ENCODE results near the gene TCFL5. TPM values are rescaled to one million over a fixed set of nuclear protein-coding genes. Genes with fewer than 3 reads are reported as not detected.

The TCFL5 gene
- total and polyA plus RNA-seq, 3 donors from 2014 or later: 66.4 to 184 (median 85.3) TPM

DNA sequence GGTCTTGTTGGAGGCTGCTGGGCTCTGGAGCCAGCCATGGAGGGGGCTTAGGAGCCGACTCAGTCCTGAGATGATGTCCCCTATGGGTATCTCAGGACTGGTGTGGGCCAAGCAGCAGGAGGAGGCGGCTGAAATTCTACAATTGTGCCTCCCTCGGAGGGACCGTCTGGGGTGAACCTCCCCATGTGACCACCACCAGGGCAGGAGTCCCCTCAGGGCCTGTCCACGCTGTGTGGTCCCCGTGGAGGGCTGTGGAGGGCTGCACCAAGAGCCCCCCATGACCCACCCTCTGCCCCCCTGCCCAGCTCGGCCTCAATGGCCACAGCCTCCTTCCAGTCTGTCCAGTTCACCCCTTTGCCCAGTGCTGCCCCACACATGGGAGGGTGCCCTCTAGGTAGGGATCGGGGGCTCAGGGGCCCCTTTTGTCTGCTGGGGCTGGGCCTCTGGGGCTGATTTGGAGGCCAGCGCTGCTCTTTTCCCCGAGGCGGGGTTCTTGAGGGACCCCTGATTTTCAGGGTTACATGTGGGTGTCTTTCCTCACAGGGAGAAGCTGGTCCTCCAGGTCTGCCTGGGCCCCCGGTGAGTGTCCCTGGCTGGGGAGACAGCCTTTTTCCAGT is 43.5 kb downstream of the TCFL5 start:
- intact Hi-C loops (cut with DNase I; ENCODE audit: low total_unique reads): loop anchor here (10.0 kb wide), 1 partner anchor 153 kb away; no protein-coding TSS in a partner anchor
- no peak for DNase-seq
- TF ChIP-seq, protein P1, sequence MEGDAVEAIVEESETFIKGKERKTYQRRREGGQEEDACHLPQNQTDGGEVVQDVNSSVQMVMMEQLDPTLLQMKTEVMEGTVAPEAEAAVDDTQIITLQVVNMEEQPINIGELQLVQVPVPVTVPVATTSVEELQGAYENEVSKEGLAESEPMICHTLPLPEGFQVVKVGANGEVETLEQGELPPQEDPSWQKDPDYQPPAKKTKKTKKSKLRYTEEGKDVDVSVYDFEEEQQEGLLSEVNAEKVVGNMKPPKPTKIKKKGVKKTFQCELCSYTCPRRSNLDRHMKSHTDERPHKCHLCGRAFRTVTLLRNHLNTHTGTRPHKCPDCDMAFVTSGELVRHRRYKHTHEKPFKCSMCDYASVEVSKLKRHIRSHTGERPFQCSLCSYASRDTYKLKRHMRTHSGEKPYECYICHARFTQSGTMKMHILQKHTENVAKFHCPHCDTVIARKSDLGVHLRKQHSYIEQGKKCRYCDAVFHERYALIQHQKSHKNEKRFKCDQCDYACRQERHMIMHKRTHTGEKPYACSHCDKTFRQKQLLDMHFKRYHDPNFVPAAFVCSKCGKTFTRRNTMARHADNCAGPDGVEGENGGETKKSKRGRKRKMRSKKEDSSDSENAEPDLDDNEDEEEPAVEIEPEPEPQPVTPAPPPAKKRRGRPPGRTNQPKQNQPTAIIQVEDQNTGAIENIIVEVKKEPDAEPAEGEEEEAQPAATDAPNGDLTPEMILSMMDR (IDR thresholded peaks at IDR 0.05): no peak
- TF ChIP-seq POLR2A (IDR thresholded peaks at IDR 0.05): no peak
- no peak overlapping the region for H3K27ac ChIP-seq
- H3K4me1 ChIP-seq: peaks cover 34% of the 10 kb centered on the region
- H3K9me3 ChIP-seq: no peaks in the 10 kb centered on the region
- no peak overlapping the region for H3K4me3 ChIP-seq
- H3K27me3 ChIP-seq: no peaks in the 10 kb centered on the region
- H3K36me3 ChIP-seq (ENCODE audit: low read depth, missing control alignments): no peaks in the 10 kb centered on the region
- 68 to 70% methylated on average over 5 to 12 of the region's 12 CpGs for WGBS, 2 donors

DNA sequence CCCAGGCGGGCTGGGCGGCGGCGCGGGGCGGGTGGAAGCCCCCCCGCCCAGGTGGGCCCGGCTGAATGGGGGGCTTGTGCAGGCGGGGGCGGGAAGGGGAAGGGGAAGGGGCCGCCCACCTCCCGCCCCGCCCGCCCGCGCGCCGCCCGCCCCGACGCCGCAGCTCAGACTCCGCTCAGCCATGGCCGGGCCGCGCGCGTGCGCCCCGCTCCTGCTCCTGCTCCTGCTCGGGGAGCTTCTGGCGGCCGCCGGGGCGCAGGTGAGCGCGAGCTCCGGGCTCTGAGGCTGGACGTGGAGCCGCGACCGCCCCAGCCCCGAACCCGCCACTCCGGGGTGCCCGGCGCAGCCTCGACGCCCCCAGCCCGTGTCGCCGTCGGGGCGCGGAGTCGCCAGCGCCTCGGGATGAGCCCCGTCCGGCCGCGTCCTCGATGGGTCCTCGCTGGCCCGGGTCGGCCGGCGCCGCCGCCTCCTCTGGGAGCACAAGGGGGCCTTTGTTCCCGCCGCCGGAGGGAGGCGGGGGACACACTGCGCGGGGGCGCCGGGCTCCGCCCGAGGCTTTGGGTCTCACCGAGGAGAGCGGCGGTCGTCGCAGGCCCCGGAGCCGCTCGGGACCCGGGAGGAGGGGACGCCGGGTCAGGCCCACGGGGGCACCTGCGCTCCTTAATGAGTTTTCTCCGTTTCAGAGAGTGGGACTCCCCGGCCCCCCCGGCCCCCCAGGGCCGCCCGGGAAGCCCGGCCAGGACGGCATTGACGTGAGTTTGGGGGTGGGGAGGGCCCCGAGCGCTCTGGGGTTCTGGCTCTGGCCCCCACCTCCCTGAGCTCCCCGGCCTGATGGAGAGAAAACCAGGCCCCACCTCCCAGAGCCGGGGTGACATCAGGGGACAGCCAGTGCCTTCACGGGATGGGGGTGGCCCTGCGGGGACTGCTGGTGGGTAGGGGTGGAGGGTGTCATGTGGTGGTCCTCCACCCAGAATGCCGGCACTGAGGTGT is 44.4 kb downstream of the TCFL5 start, which contains the start of gene COL9A3:
Gene COL9A3 (plus strand): TSS at position 167 of the 990 bp plus-strand sequence. CDS start 15 bp downstream, at position 182.
- Histone ChIP-seq H3K4me1 (peaks cover 34% of the 10 kb centered on the region), H3K27me3 (no peaks in the 10 kb centered on the region), H3K9me3 (no peaks in the 10 kb centered on the region), H3K27ac (no peak within 1 kb of the TSS), H3K4me3 (peak within 1 kb of the TSS; percentile 36 to 40), H3K36me3 (ENCODE audit: low read depth, missing control alignments) (no peaks in the 10 kb centered on the region)
- intact Hi-C loops (cut with DNase I; ENCODE audit: low total_unique reads): loop anchor here (10.0 kb wide), 1 partner anchor 152 kb away; no protein-coding TSS in a partner anchor
- TF ChIP-seq POLR2A (IDR thresholded peaks at IDR 0.05): no peak
- TF ChIP-seq, protein P1 (IDR thresholded peaks at IDR 0.05): no peak
- DNase-seq: no peak
- 13 to 36% methylated on average over 5 to 56 of the region's 108 CpGs for WGBS, 2 donors

DNA sequence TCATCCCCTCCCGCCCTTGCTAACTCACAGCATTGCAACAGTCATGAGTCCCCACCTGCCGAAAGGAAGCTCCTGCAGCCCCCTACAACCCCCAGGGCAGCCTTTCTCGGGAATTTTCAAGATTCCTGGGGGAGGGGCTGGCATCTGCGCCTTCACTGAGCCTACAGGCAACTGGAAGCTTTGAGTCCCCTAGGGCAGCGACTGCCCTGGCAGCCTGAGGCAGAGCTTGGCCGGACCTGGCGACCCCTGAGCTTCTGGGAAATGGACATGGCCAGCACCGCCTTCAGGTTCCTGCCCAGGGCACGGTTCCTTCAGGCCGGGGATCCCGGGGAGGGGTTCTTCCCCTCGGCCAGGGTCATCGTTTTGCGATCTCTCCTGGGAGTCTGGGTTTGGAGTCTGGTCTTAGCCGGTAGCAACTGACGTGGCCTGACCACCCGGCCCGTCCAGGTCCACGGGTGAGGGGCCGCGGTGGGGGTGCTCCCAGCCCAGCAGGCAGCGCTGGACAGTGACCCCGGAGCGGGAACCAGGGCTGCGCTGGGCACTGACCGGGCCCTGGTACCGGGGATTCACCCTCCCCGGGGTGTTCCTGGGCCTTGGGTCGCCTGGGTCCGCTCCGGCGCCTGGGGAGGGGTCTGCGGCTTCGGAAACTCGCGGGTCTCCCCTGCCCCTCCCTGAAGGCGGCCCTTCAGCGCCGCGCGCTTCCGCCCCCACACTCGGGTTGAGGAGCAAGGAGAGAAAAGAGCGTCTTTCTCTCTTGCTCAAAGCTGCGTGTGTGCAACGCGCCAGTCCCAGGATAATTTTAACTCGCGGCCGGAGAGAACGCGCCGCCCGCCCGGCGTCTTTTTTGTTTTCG is 45.4 kb downstream of the TCFL5 start:
- Histone ChIP-seq H3K9me3 (no peaks in the 10 kb centered on the region), H3K4me3 (peak overlapping the region; percentile 36 to 40), H3K36me3 (ENCODE audit: low read depth, missing control alignments) (no peaks in the 10 kb centered on the region), H3K27ac (no peak overlapping the region), H3K4me1 (peaks cover 34% of the 10 kb centered on the region), H3K27me3 (no peaks in the 10 kb centered on the region)
- DNase-seq: no peak
- TF ChIP-seq, protein P1 (IDR thresholded peaks at IDR 0.05): no peak
- TF ChIP-seq POLR2A (IDR thresholded peaks at IDR 0.05): no peak
- 2 to 3% methylated on average over 15 to 56 of the region's 57 CpGs for WGBS, 2 donors
- intact Hi-C loops (cut with DNase I; ENCODE audit: low total_unique reads): loop anchor here (10.0 kb wide), 1 partner anchor 151 kb away; no protein-coding TSS in a partner anchor
